HCT116 (cell line): Measurements from ENCODE around the gene HOXB13. TPM values are rescaled to one million over a fixed set of nuclear protein-coding genes. Genes with fewer than 3 reads are reported as not detected.

Experiments
- ATAC-seq: fragments of 200-7000 bp; cut with Tn5 transposase; 2 replicates; pipeline ENCODE4 v1.9.1; 2020; ENCODE audit warnings: mild to moderate bottlenecking, moderate library complexity
- BruUV-seq: library from RNA; stranded (reverse); fragments of 400-500 nt; replicated peaks from 2 replicates; lab custom pipeline; 2021; lab: Mats Ljungman, UMichigan
- CTCF ChIA-PET: fragments of 300-600 bp; sonication (Branson Sonifier 250); formaldehyde crosslinking; loops from one replicate; lab custom pipeline; 2021; ENCODE audit warnings: antibody characterized with exemption; lab: Charles Lee
- POLR2A ChIA-PET: fragments of 300-600, 350-600 bp; sonication (Branson Sonifier 250); formaldehyde crosslinking; loops from one replicate; lab custom pipeline; 2021; ENCODE audit warnings: antibody characterized with exemption; lab: Charles Lee
- RAD21 ChIA-PET, 2 experiments: fragments of 300-600 bp; sonication (Branson Sonifier 250); formaldehyde crosslinking; loops; one replicate each; lab custom pipeline; 2023; ENCODE audit warnings: low total read pairs in 2 of 2; ENCODE audit not compliant: uncharacterized antibody in 2 of 2, unreplicated experiment in 2 of 2, low non-redundant PET in 1 of 2; lab: Charles Lee
- DNase-seq: peaks from one replicate; pipeline ENCODE4 v3.0.0-alpha.2; 2010; ENCODE audit warnings: low read depth, low spot score
- H2AFZ ChIP-seq: fragments of 200-600 bp; shearing (Covaris generic), sonication (generic); 2 replicates; pipeline ENCODE4 v1.6.1; 2017; ENCODE audit warnings: low read depth, mixed run types, mixed read lengths, antibody characterized with exemption, low read length; ENCODE audit not compliant: poor library complexity, severe bottlenecking
- H3K27ac ChIP-seq: 2 replicates; pipeline ENCODE4 v1.5.1; 2012; ENCODE audit warnings: low read depth, low read length
- H3K27me3 ChIP-seq: fragments of 200-600 bp; sonication (generic); 2 replicates; pipeline ENCODE4 v1.6.1; 2016; ENCODE audit warnings: mixed run types, low read length, mixed read lengths; ENCODE audit not compliant: insufficient read depth
- H3K36me3 ChIP-seq, 2 experiments: fragments of 200-500 bp in 1 of 2; fragments of 200-600 bp in 1 of 2; sonication (Bioruptor generic) in 1 of 2; sonication (generic) in 1 of 2; 2 replicates each; pipeline versions ENCODE4 v1.5.1 to v1.6.1; 2014 to 2016; ENCODE audit warnings: low read length in 2 of 2, inconsistent platforms in 1 of 2, mixed read lengths in 1 of 2, mixed run types in 1 of 2; ENCODE audit not compliant: insufficient read depth in 2 of 2, control insufficient read depth in 1 of 2
- H3K4me1 ChIP-seq, 2 experiments: fragments of 200-600 bp in 1 of 2; sonication (generic) in 1 of 2; 2 replicates each; pipeline versions ENCODE4 v1.5.1 to v1.6.1; 2012 to 2017; ENCODE audit warnings: low read length in 2 of 2, inconsistent platforms in 1 of 2, mild to moderate bottlenecking in 1 of 2, mixed read lengths in 1 of 2, mixed run types in 1 of 2, moderate library complexity in 1 of 2; ENCODE audit not compliant: insufficient read depth in 2 of 2, control insufficient read depth in 1 of 2
- H3K4me2 ChIP-seq: fragments of 200-600 bp; sonication (generic); 2 replicates; pipeline ENCODE4 v1.6.1; 2017; ENCODE audit warnings: mixed run types, low read length, mixed read lengths
- H3K4me3 ChIP-seq, 2 experiments: fragments of 200-600 bp in 1 of 2; sonication (generic) in 1 of 2; replicated peaks in 1 of 2; 2 replicates each; pipeline ENCODE4 v1.5.1; 2011 to 2016; ENCODE audit warnings: low read length in 2 of 2, control low read depth in 1 of 2, low read depth in 1 of 2, mild to moderate bottlenecking in 1 of 2, mixed read lengths in 1 of 2, mixed run types in 1 of 2
- H3K79me2 ChIP-seq: fragments of 200-600 bp; sonication (generic); 2 replicates; pipeline ENCODE4 v1.6.1; 2017; ENCODE audit warnings: mild to moderate bottlenecking, mixed run types, low read length, moderate library complexity, mixed read lengths; ENCODE audit not compliant: insufficient read depth
- H3K9ac ChIP-seq: fragments of 200-600 bp; sonication (generic); 2 replicates; pipeline ENCODE4 v1.6.1; 2016; ENCODE audit warnings: low read length, mixed read lengths
- H3K9me2 ChIP-seq: fragments of 200-600 bp; sonication (generic), shearing (Covaris generic); 2 replicates; pipeline ENCODE4 v1.6.1; 2017; ENCODE audit warnings: mixed run types, mild to moderate bottlenecking, moderate library complexity; ENCODE audit not compliant: insufficient read depth
- H3K9me3 ChIP-seq, 2 experiments: fragments of 200-500 bp in 1 of 2; fragments of 200-600 bp in 1 of 2; sonication (Bioruptor generic) in 1 of 2; sonication (generic) in 1 of 2; 2 replicates each; pipeline ENCODE4 v1.6.1; 2014 to 2017; ENCODE audit warnings: low read length in 2 of 2, mixed read lengths in 2 of 2, inconsistent platforms in 1 of 2, low read depth in 1 of 2, mild to moderate bottlenecking in 1 of 2, mixed run types in 1 of 2, moderate library complexity in 1 of 2; ENCODE audit not compliant: control insufficient read depth in 1 of 2, insufficient read depth in 1 of 2
- H4K20me1 ChIP-seq: fragments of 200-600 bp; sonication (generic), shearing (Covaris generic); 2 replicates; pipeline ENCODE4 v1.6.1; 2017; ENCODE audit warnings: mixed run types, mild to moderate bottlenecking, moderate library complexity; ENCODE audit not compliant: insufficient read depth
- EGR1 ChIP-seq: IDR thresholded peaks from 2 replicates; pipeline ENCODE4 v1.6.1; 2012; ENCODE audit warnings: low read depth
- ELF1 ChIP-seq: IDR thresholded peaks from 2 replicates; pipeline ENCODE4 v1.6.1; 2012; ENCODE audit warnings: low read depth, borderline replicate concordance
- EZH2 ChIP-seq: fragments of 200-600 bp; sonication (generic); IDR thresholded peaks from 2 replicates; pipeline ENCODE4 v1.6.1; 2017; ENCODE audit warnings: antibody characterized with exemption, mixed run types
- EZH2phosphoT487 ChIP-seq: fragments of 200-600 bp; IDR thresholded peaks from 2 replicates; pipeline ENCODE4 v1.6.1; 2018; ENCODE audit warnings: antibody characterized with exemption, borderline replicate concordance
- FOSL1 ChIP-seq: IDR thresholded peaks from 2 replicates; pipeline ENCODE4 v1.6.1; 2012; ENCODE audit warnings: low read depth
- MAX ChIP-seq: IDR thresholded peaks from 2 replicates; pipeline ENCODE4 v1.6.1; 2012
- POLR2A ChIP-seq: IDR thresholded peaks from 2 replicates; pipeline ENCODE4 v1.7.0; 2011; ENCODE audit warnings: borderline replicate concordance; ENCODE audit not compliant: insufficient read depth, insufficient read length; ENCODE audit errors: extremely low read depth
- RAD21 ChIP-seq: IDR thresholded peaks from 2 replicates; pipeline ENCODE4 v1.6.1; 2012; ENCODE audit warnings: low read depth, mild to moderate bottlenecking
- SIN3A ChIP-seq: IDR thresholded peaks from 2 replicates; pipeline ENCODE4 v1.6.1; 2012; ENCODE audit warnings: low read depth
- TCF7L2 ChIP-seq: IDR thresholded peaks from 2 replicates; pipeline ENCODE4 v1.7.0; 2011; ENCODE audit warnings: borderline replicate concordance, inconsistent platforms; ENCODE audit not compliant: insufficient read depth, insufficient read length; ENCODE audit errors: extremely low read depth
- YY1 ChIP-seq: IDR thresholded peaks from 2 replicates; pipeline ENCODE4 v1.6.1; 2011; ENCODE audit warnings: low read length, low read depth, moderate library complexity, mild to moderate bottlenecking; ENCODE audit not compliant: insufficient replicate concordance; ENCODE audit errors: extremely low read depth
- ZBTB33 ChIP-seq: IDR thresholded peaks from 2 replicates; pipeline ENCODE4 v1.6.1; 2011; ENCODE audit warnings: mild to moderate bottlenecking, low read length, moderate library complexity; ENCODE audit not compliant: insufficient replicate concordance; ENCODE audit errors: extremely low read depth
- ZNF274 ChIP-seq: fragments of 200-500 bp; sonication (Bioruptor generic); IDR thresholded peaks from 2 replicates; pipeline ENCODE4 v1.6.1; 2014; ENCODE audit warnings: mild to moderate bottlenecking, low read depth, low read length, inconsistent platforms
- intact Hi-C: fragments of 100-400 bp; cut with micrococcal nuclease; formaldehyde crosslinking; loops from 2 replicates; pipeline ENCODE4 v1.10.0; 2022
- total RNA-seq: library from RNA; stranded (reverse); gene quantifications from one replicate; pipeline ENCODE4 v1.2.1, GENCODE V29; 2021; ENCODE audit not compliant: unreplicated experiment

The HOXB13 gene
- total RNA-seq, 1 experiment from 2014 or later, result 7.8 TPM

GRCh38 chr17:48732688-48733629 lies 4.4 kb upstream of the HOXB13 start:
- BruUV-seq, result no TSS peak
- Histone ChIP-seq H2AFZ (no peak overlapping the region), H3K27ac (no peak overlapping the region), H3K9ac (no peak overlapping the region), H3K4me2 (no peak overlapping the region), H3K9me2 (no peaks in the 10 kb centered on the region), H3K4me1 (peaks cover under 1 to 12% of the 10 kb centered on the region in 2 experiments; a peak in 3 of 4 replicates), H3K36me3 (no peaks in the 10 kb centered on the region), H3K4me3 (no peak overlapping the region), H3K27me3 (peaks cover 31% of the 10 kb centered on the region; the same call in 1 of the 2 replicates), H3K79me2 (no peaks in the 10 kb centered on the region), H4K20me1 (no peaks in the 10 kb centered on the region), H3K9me3 (no peaks in the 10 kb centered on the region)
- ChIA-PET RAD21 (no interaction called here), CTCF (interaction anchor here (2.4 kb wide), 1 partner anchor 58 kb away, joined by 7 read pairs; no protein-coding TSS in a partner anchor), POLR2A (no interaction called here)
- intact Hi-C loops, result no loop called here
- no peak for TF ChIP-seq FOSL1
- TF ChIP-seq SIN3A, result no peak
- no peak for TF ChIP-seq EZH2
- TF ChIP-seq EZH2phosphoT487, result no peak
- TF ChIP-seq ELF1, result no peak
- no peak for TF ChIP-seq RAD21
- TF ChIP-seq EGR1, result no peak
- no peak for TF ChIP-seq ZNF274
- TF ChIP-seq TCF7L2, result no peak
- no peak for TF ChIP-seq POLR2A
- no peak for TF ChIP-seq ZBTB33
- TF ChIP-seq MAX, result no peak
- TF ChIP-seq YY1, result no peak
- DNase-seq (no peak), ATAC-seq (no peak)
